ENCODE data around the gene NAA35.
A peak's percentile ranks its signal among the peaks of the same experiment; 100 is the strongest.

NAA35 gene

DNA sequence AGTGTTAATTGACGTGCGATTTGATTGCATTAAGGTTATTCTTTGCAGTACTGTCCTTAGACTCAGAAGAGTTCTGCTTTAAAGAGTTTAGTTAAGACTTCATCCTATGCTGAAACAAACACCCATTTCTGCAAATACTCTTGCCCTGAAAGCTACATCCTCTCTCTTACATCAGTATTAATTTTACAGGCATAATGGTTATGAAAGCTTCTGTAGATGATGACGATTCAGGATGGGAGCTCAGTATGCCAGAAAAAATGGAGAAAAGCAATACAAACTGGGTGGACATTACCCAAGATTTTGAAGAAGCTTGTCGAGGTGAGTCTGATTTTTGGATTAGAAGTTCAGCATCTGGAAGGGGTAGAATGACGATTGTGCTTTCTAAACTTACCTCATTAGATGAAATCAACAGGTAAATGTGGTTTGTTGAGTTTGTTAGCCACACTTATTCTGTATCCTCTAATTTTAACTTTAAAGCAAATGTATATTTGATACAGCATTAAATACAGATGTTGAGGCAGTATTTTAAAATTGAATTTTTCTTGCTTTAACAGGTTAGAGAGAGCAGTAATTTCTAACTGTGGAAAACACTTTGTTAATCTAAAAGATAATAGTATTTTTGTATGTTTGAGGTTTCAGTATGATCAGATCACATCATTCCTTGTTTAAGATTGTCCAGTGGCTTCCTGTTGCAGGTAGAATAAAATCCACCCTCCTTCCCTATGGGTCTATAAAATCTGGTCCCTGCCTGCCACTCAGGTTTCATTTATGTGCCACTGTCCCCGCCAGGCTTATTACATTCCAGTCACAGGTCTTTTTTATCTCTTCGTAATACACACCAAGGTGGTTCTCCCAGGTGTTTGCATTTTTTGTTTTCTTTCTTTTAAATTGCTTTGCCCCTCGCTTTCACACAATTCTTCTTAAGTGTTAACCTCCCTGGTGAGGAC is 1.3 kb downstream of the NAA35 start:
- Mint-ChIP-seq H3K27me3 (ENCODE audit: low read depth, poor library complexity) (no peaks in the 10 kb centered on the region), H3K4me1 (peaks cover 13% of the 10 kb centered on the region), H3K36me3 (ENCODE audit: low read depth) (peaks cover 15% of the 10 kb centered on the region), H3K4me3 (no peak overlapping the region), H3K27ac (peak overlapping the region; percentile 58), H3K9me3 (peaks cover 4% of the 10 kb centered on the region)
- DNase-seq = no peak
- TF ChIP-seq, protein P1, sequence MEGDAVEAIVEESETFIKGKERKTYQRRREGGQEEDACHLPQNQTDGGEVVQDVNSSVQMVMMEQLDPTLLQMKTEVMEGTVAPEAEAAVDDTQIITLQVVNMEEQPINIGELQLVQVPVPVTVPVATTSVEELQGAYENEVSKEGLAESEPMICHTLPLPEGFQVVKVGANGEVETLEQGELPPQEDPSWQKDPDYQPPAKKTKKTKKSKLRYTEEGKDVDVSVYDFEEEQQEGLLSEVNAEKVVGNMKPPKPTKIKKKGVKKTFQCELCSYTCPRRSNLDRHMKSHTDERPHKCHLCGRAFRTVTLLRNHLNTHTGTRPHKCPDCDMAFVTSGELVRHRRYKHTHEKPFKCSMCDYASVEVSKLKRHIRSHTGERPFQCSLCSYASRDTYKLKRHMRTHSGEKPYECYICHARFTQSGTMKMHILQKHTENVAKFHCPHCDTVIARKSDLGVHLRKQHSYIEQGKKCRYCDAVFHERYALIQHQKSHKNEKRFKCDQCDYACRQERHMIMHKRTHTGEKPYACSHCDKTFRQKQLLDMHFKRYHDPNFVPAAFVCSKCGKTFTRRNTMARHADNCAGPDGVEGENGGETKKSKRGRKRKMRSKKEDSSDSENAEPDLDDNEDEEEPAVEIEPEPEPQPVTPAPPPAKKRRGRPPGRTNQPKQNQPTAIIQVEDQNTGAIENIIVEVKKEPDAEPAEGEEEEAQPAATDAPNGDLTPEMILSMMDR (IDR thresholded peaks at IDR 0.05) = no peak

DNA sequence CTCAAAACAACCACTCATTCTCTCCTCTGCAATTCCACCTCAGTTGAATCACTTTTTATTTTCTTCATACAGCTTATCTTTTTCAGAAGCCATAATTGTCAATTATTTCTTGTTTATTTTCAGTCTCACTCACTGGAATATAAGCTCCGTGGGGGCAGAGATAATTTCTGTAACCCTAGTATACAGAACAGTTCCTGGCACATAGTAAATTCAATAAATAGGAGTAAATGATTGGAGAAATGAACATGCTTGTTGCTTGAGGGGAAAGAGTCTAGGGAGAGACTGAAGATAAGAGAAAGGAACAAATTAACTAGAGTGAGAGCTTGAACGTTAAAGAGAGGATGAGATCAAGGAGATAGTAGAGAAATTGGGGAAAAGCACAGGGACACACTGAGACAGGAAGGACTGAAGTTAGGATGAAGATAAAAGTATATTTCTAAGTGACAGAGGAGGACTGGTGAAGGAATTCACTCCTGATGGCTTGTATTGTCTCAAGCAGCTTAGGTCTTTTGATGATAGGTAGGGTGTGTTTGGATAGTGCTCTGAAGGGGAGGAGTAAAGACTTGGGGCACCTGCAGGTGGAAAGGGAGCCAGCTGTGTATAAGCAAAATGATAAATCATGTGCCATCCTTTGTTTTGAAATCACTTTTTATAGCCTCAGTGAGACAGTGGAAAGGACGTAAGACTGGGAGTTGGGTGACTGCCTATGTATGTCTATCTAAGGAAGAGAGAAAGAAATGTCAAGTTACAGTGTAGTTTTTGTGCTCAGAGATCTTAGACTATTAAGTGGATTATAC is 2.2 kb downstream of the NAA35 start:
- peaks cover 4% of the 10 kb centered on the region for H3K9me3 Mint-ChIP-seq
- H3K27me3 Mint-ChIP-seq (ENCODE audit: low read depth, poor library complexity) = no peaks in the 10 kb centered on the region
- TF ChIP-seq, protein P1 (IDR thresholded peaks at IDR 0.05) = no peak
- peaks cover 24% of the 10 kb centered on the region for H3K36me3 Mint-ChIP-seq (ENCODE audit: low read depth)
- no peak overlapping the region for H3K4me3 Mint-ChIP-seq
- H3K27ac Mint-ChIP-seq = no peak overlapping the region
- no peak for DNase-seq
- peaks cover 11% of the 10 kb centered on the region for H3K4me1 Mint-ChIP-seq

DNA sequence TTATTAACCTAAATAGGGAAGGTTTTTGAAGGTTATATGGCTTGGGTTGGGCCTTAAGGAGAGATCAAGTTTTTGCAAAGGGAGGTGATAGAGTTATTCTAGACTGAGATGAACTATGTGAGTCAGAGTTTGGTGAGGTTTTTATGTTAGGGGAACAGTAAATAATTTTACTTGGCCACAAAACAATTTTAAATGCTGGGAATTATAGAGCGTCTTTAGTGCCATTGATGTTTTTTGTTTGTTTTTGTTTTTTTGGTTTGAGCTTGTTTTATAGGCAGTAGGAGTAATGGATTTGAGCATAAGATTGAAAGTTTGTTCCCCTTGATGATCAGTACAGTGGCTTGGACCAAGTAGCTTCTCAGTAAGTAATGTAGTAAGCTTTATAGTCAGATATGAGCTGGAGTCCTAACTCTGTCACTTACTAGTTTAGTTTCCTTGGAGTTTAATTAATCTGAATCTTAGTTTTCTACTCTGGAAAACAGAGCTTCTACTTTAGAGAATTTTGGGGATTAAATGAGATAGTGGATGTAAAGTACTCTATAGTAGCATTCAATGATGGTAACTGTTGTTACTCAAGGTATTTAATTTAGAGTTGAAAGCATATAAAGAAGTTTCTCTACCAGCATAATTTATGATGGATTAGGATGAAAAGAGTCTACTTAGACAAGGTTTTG is 2.9 kb downstream of the NAA35 start:
- H3K4me1 Mint-ChIP-seq = peaks cover 11% of the 10 kb centered on the region
- H3K27ac Mint-ChIP-seq = no peak overlapping the region
- H3K27me3 Mint-ChIP-seq (ENCODE audit: low read depth, poor library complexity) = no peaks in the 10 kb centered on the region
- no peak overlapping the region for H3K4me3 Mint-ChIP-seq
- no peak for DNase-seq
- TF ChIP-seq, protein P1 (IDR thresholded peaks at IDR 0.05) = no peak
- H3K9me3 Mint-ChIP-seq = peaks cover 4% of the 10 kb centered on the region
- peaks cover 32% of the 10 kb centered on the region for H3K36me3 Mint-ChIP-seq (ENCODE audit: low read depth)

DNA sequence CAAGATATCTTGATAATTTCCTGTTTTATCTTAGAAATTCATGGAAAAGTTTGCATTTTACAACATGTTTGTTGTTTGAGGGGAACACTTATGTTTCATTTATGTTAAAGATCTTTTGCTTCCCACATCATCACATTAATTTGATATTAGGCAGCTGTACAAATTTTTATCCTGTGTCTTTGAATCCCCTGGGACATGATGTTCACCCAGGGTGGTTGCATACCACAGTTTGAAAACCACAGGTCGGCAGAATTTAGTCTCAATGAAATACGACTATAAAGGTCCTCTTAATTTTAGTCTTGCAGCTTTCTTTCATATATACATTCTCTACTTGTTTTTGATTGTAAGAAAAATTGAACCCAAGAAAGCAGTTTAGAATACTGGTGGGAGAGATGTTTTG is 3.7 kb downstream of the NAA35 start:
- no peak for DNase-seq
- H3K27ac Mint-ChIP-seq = no peak overlapping the region
- no peaks in the 10 kb centered on the region for H3K27me3 Mint-ChIP-seq (ENCODE audit: low read depth, poor library complexity)
- TF ChIP-seq, protein P1 (IDR thresholded peaks at IDR 0.05) = no peak
- H3K36me3 Mint-ChIP-seq (ENCODE audit: low read depth) = peaks cover 39% of the 10 kb centered on the region
- H3K4me1 Mint-ChIP-seq = peaks cover 16% of the 10 kb centered on the region
- H3K4me3 Mint-ChIP-seq = no peak overlapping the region
- peaks cover 4% of the 10 kb centered on the region for H3K9me3 Mint-ChIP-seq

DNA sequence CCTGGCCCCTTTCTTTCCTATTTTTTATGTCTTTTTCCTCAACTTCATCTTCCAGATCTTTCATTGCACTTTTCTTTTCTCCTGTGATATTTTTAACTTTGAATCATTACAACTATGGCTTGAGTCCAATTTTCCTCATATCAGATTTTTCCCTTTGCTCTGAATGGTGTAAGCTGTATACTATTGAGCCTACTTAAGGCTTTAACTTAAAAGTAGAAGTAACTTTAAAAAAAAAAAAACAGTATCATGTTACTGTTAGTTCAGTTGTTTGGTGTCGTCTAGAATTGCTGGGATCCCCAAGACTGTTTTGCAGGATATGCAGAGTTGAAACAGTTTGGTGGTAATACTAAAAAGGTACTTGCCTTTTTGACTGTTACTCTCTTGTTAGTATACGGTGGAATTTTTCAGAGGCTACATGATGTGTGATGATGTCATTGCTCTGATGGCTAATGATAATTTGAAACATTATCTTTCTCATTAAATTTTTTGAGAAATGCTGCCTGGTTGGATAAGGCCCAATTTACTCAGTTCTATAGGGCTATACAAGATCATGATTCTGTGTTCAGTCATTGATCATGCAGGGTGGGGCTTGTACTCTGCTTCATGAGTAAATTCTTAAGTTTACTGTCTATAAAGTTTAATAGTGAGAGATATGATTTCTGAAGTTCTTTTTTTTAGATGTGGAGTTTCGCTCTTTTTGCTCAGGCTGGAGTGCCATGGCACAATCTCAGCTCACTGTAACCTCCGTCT is 8.8 kb downstream of the NAA35 start:
- no peak for DNase-seq
- no peaks in the 10 kb centered on the region for H3K27me3 Mint-ChIP-seq (ENCODE audit: low read depth, poor library complexity)
- no peaks in the 10 kb centered on the region for H3K9me3 Mint-ChIP-seq
- TF ChIP-seq, protein P1 (IDR thresholded peaks at IDR 0.05) = no peak
- peak overlapping the region; percentile 58 for H3K27ac Mint-ChIP-seq
- peak overlapping the region; percentile 6 for H3K4me3 Mint-ChIP-seq
- H3K36me3 Mint-ChIP-seq (ENCODE audit: low read depth) = peaks cover 77% of the 10 kb centered on the region
- H3K4me1 Mint-ChIP-seq = peaks cover 16% of the 10 kb centered on the region
